Activated effector memory CD4-positive, alpha-beta T cell treated with Interleukin-2 at 50 U/mL for 16 hours (primary cell): ENCODE data around the gene ZDHHC18.
"Not testable (repeated sequence)": the region's sequence is repeated elsewhere in the genome, so short reads cannot be mapped to it uniquely, and the experiment has no call there.

Experiments
- DNase-seq: peaks from one replicate; pipeline ENCODE4 v3.0.0-alpha.2; 2020

Gene ZDHHC18

GRCh38 chr1:26862781-26863684 lies 36.5 kb downstream of the ZDHHC18 start, which contains the start of gene SFN:
TSS of gene SFN (plus strand) at chr1:26863149. CDS start at chr1:26863213, 64 bp downstream.
- DNase-seq: peak; percentile 47

- DNase-seq: no peak
Measured at GRCh38 chr1:26863685-26864077, 37.2 kb downstream of the ZDHHC18 start.

GRCh38 chr1:26864610-26865480 lies 38.4 kb downstream of the ZDHHC18 start:
- peak; percentile 95 for DNase-seq

- DNase-seq: not testable (repeated sequence)
Measured at GRCh38 chr1:26873097-26873496, 46.6 kb downstream of the ZDHHC18 start.

GRCh38 chr1:26874896-26875295 lies 48.4 kb downstream of the ZDHHC18 start:
- no peak for DNase-seq

GRCh38 chr1:26877326-26877725 lies 50.8 kb downstream of the ZDHHC18 start:
- no peak for DNase-seq

- DNase-seq: no peak
Measured at GRCh38 chr1:26879793-26880192, 53.3 kb downstream of the ZDHHC18 start.

- DNase-seq: not testable (repeated sequence)
Measured at GRCh38 chr1:26881611-26882010, 55.1 kb downstream of the ZDHHC18 start.

- DNase-seq: no peak
Measured at GRCh38 chr1:26882696-26883463, 56.4 kb downstream of the ZDHHC18 start.

- no peak for DNase-seq
Measured at GRCh38 chr1:26887125-26887524, 60.6 kb downstream of the ZDHHC18 start.

GRCh38 chr1:26888231-26888630 lies 61.7 kb downstream of the ZDHHC18 start:
- DNase-seq: no peak

- peak; percentile 72 for DNase-seq
Measured at GRCh38 chr1:26889551-26890466, 63.3 kb downstream of the ZDHHC18 start, which contains the start of gene GPN2. TSS of gene GPN2 (minus strand) at chr1:26890283. CDS start at chr1:26890096, 187 bp downstream.

- DNase-seq: no peak
Measured at GRCh38 chr1:26890467-26890796, 63.9 kb downstream of the ZDHHC18 start.

GRCh38 chr1:26894263-26894662 lies 67.8 kb downstream of the ZDHHC18 start:
- DNase-seq: no peak

- DNase-seq: no peak
Measured at GRCh38 chr1:26897351-26897750, 70.9 kb downstream of the ZDHHC18 start.

GRCh38 chr1:26900001-26900814 lies 73.7 kb downstream of the ZDHHC18 start, which contains the start of gene GPATCH3:
TSS of gene GPATCH3 (minus strand) at chr1:26900467. CDS start at chr1:26900442, 25 bp downstream.
- DNase-seq: peak; percentile 77

GRCh38 chr1:26900815-26901511 lies 74.5 kb downstream of the ZDHHC18 start:
- DNase-seq: no peak
